GM12891 (cell line): ENCODE data around the gene BSND.

ENCODE experiments used
- PAX5 ChIP-seq: IDR thresholded peaks from 2 replicates; pipeline ENCODE4 v1.6.1; 2011; ENCODE audit warnings: low read length, moderate library complexity, mild to moderate bottlenecking; ENCODE audit not compliant: insufficient read depth, severe bottlenecking
- POLR2A ChIP-seq: IDR thresholded peaks from 2 replicates; pipeline ENCODE4 v1.6.1; 2011; ENCODE audit warnings: low read depth, low read length, control low read depth
- POLR2AphosphoS5 ChIP-seq: IDR thresholded peaks from 2 replicates; pipeline ENCODE4 v1.6.1; 2011; ENCODE audit warnings: low read depth, low read length, control low read depth
- POU2F2 ChIP-seq: IDR thresholded peaks from 2 replicates; pipeline ENCODE4 v1.6.1; 2011; ENCODE audit warnings: low read depth, mild to moderate bottlenecking, control low read depth, low read length, moderate library complexity
- SPI1 ChIP-seq: IDR thresholded peaks from 2 replicates; pipeline ENCODE4 v1.6.1; 2011; ENCODE audit warnings: low read depth, low read length, control low read depth
- TAF1 ChIP-seq: IDR thresholded peaks from 2 replicates; pipeline ENCODE4 v1.6.1; 2011; ENCODE audit warnings: low read depth, low read length, control low read depth

DNA sequence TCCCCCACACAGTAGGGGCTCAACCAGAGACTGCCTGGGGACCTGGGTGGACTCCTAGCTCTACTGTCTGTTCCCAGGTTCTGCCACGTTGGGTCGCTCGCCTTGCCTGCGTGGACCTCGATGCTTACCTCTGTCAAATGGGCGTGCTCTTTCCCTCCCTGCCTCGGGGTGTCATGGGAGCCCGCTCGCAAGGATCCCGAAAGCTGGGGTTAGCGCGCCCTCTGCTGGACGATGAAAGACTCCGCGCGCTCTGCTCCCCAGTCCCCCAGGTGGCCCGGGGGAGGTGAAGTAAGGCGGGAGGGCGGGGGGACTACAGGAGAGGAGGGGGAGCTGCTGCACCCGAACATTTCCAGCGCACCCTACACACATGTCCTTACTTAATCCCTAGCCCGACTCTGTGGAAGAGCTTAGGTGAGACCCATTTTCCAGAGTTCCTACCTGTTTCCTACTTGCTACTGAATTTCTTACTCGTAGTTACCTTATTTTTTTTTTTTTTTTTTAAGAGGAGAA is 2.3 kb upstream of the BSND start:
- TF ChIP-seq POLR2A: no peak
- no peak for TF ChIP-seq POLR2AphosphoS5
- no peak for TF ChIP-seq SPI1
- TF ChIP-seq TAF1: no peak
- TF ChIP-seq PAX5: no peak
- TF ChIP-seq POU2F2: no peak
